ENCODE results near the gene ADAM12. TPM values are rescaled to one million over a fixed set of nuclear protein-coding genes. Genes with fewer than 3 reads are reported as not detected.

Gene ADAM12
- total and polyA plus RNA-seq, 10 donors, result 0.51 to 7.0 (median 1.0) TPM

DNA sequence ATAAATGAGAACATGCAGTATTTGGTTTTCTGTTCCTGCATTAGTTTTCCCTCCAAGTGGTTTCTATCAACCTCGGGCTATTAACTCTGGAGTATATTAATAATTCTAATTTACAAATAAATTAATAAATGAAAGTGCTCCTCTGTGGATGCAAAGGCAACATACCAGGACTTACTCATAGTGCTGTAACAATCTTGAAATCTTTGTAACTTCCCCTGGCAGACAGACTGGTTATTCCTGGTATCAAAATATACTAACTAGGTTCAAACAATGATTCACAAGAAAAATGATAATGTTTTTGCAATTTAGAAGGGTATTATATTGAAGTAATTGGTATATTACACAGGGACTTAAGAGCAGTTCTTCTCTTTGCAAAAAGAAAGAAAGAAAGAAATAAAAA lies 314.7 kb downstream of the ADAM12 start:
- no peak for DNase-seq
- Histone ChIP-seq H3K27ac (no peak overlapping the region), H3K27me3 (replicated peaks in 1 of 7) (peaks cover 0 to 3% (median 0%) of the 10 kb centered on the region in 7 donors), H3K4me3 (no peak overlapping the region), H3K4me1 (no peaks in the 10 kb centered on the region), H3K36me3 (no peaks in the 10 kb centered on the region), H3K9me3 (peaks cover 0 to 8% (median 0%) of the 10 kb centered on the region in 8 donors)
- WGBS, 5 donors, result 71 to 91% (median 81%) methylated on average over 1 of the region's 1 CpG
- intact Hi-C loops (cut with DNase I; ENCODE audit: low total_unique reads), result no loop called here
- no peak for TF ChIP-seq CTCF (IDR thresholded peaks at IDR 0.05 in 8 of 11, conservative IDR thresholded peaks at IDR 0.05 in 3 of 11)
- no peak for TF ChIP-seq POLR2A (IDR thresholded peaks at IDR 0.05)

GRCh38 chr10:126072622-126073021 lies 315.7 kb downstream of the ADAM12 start:
- no peaks in the 10 kb centered on the region for H3K36me3 ChIP-seq
- H3K27ac ChIP-seq, result no peak overlapping the region
- 88 to 98% (median 93%) methylated on average over 4 of the region's 4 CpGs for whole genome bisulfite sequencing, 5 donors
- TF ChIP-seq CTCF (IDR thresholded peaks at IDR 0.05 in 8 of 11, conservative IDR thresholded peaks at IDR 0.05 in 3 of 11) (no peak), POLR2A (IDR thresholded peaks at IDR 0.05) (no peak), POLR2AphosphoS5 (IDR thresholded peaks at IDR 0.05) (no peak)
- peaks cover 0 to 6% (median 0%) of the 10 kb centered on the region in 8 donors for H3K9me3 ChIP-seq
- no peak overlapping the region for H3K4me3 ChIP-seq
- no peak for DNase-seq
- H3K4me1 ChIP-seq, result no peaks in the 10 kb centered on the region
- intact Hi-C loops (cut with DNase I; ENCODE audit: low total_unique reads), result no loop called here
- H3K27me3 ChIP-seq (replicated peaks in 1 of 7), result peaks cover 0 to 3% (median 0%) of the 10 kb centered on the region in 7 donors

DNA sequence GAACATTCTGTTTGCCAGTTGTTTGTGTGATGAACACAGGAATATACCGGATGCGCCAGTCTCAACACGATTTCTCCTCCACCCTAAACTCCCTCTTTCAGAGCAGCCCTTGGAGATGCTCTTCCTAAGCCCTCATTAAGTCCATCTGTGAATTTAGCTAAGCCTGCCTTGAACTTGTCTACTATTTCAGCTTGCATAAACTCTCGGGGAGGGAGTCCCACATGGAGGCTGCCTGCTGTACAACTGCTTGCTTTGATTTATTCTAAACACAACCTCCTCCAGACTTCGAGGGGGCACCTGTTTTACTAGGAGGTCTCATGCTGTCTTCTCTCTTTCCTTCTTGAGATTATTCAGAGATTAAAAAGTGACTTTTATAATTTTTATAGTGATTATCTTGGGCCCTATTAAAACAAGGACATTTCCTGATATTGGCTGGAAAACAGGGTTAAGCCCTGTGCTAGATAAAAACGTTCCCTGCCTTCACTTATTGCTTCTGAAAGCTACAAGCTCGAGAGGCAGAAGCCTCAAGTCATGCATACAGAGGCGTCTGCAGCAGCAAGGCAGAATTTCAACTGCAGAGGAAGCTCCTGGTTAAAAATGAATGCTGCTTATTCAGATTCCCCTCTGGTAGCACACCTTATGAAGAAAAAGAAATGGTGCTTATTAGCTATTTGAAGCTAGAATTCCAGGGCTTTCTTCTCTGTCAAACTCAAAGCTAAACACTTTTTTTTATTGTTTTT lies 317.6 kb downstream of the ADAM12 start:
- H3K27me3 ChIP-seq (replicated peaks in 1 of 7), result peaks cover 0 to 4% (median 0%) of the 10 kb centered on the region in 7 donors
- intact Hi-C loops (cut with DNase I; ENCODE audit: low total_unique reads), result no loop called here
- H3K4me3 ChIP-seq, result no peak overlapping the region
- no peaks in the 10 kb centered on the region for H3K9me3 ChIP-seq
- H3K4me1 ChIP-seq, result no peaks in the 10 kb centered on the region
- 73 to 85% (median 78%) methylated on average over 8 of the region's 8 CpGs for WGBS, 5 donors
- TF ChIP-seq POLR2AphosphoS5 (IDR thresholded peaks at IDR 0.05), result no peak
- no peak for TF ChIP-seq CTCF (IDR thresholded peaks at IDR 0.05 in 8 of 11, conservative IDR thresholded peaks at IDR 0.05 in 3 of 11)
- no peak for TF ChIP-seq POLR2A (IDR thresholded peaks at IDR 0.05)
- no peak overlapping the region for H3K27ac ChIP-seq
- no peaks in the 10 kb centered on the region for H3K36me3 ChIP-seq
- no peak for DNase-seq

- intact Hi-C loops (cut with DNase I; ENCODE audit: low total_unique reads), result no loop called here
- Histone ChIP-seq H3K4me1 (no peaks in the 10 kb centered on the region), H3K36me3 (no peaks in the 10 kb centered on the region), H3K27me3 (replicated peaks in 1 of 7) (peaks cover 0 to 16% (median 0%) of the 10 kb centered on the region in 7 donors), H3K4me3 (no peak overlapping the region), H3K9me3 (no peaks in the 10 kb centered on the region), H3K27ac (no peak overlapping the region)
- TF ChIP-seq CTCF (IDR thresholded peaks at IDR 0.05 in 8 of 11, conservative IDR thresholded peaks at IDR 0.05 in 3 of 11) (no peak), POLR2AphosphoS5 (IDR thresholded peaks at IDR 0.05) (no peak), POLR2A (IDR thresholded peaks at IDR 0.05) (no peak)
- 79 to 91% (median 84%) methylated on average over 2 of the region's 2 CpGs for WGBS, 5 donors
- no peak for DNase-seq
These were observed 320.0 kb downstream of the ADAM12 start for GRCh38 chr10:126068322-126068721.

All from spleen (tissue), 11 donors.